ENCODE data around the gene TANGO2. TPM values are rescaled to one million over a fixed set of nuclear protein-coding genes. Genes with fewer than 3 reads are reported as not detected.

The TANGO2 gene
- total RNA-seq, 1 experiment from 2014 or later: 15.7 TPM

GRCh38 chr22:20087319-20088262, 66.7 kb downstream of the TANGO2 start:
- H3K36me3 ChIP-seq (replicated peaks; ENCODE audit: control insufficient read depth, insufficient read depth, low read length): peaks cover 64% of the 10 kb centered on the region
- no peak overlapping the region for H3K4me3 ChIP-seq (ENCODE audit: insufficient read depth, low read depth, low read length)
- no peaks in the 10 kb centered on the region for H3K27me3 ChIP-seq (ENCODE audit: control insufficient read depth, insufficient read depth, low read length)
- DNase-seq: no peak

- Histone ChIP-seq H3K4me3 (ENCODE audit: insufficient read depth, low read depth, low read length) (no peak overlapping the region), H3K36me3 (replicated peaks; ENCODE audit: control insufficient read depth, insufficient read depth, low read length) (peaks cover 66% of the 10 kb centered on the region), H3K27me3 (ENCODE audit: control insufficient read depth, insufficient read depth, low read length) (no peaks in the 10 kb centered on the region)
- no peak for DNase-seq
Observed at GRCh38 chr22:20088263-20088648, 67.3 kb downstream of the TANGO2 start.

- no peaks in the 10 kb centered on the region for H3K27me3 ChIP-seq (ENCODE audit: control insufficient read depth, insufficient read depth, low read length)
- no peak overlapping the region for H3K4me3 ChIP-seq (ENCODE audit: insufficient read depth, low read depth, low read length)
- peaks cover 78% of the 10 kb centered on the region for H3K36me3 ChIP-seq (replicated peaks; ENCODE audit: control insufficient read depth, insufficient read depth, low read length)
- DNase-seq: no peak
Observed at GRCh38 chr22:20089226-20089976, 68.5 kb downstream of the TANGO2 start.

GRCh38 chr22:20089977-20090729, 69.2 kb downstream of the TANGO2 start:
- Histone ChIP-seq H3K4me3 (ENCODE audit: insufficient read depth, low read depth, low read length) (no peak overlapping the region), H3K36me3 (replicated peaks; ENCODE audit: control insufficient read depth, insufficient read depth, low read length) (peaks cover 84% of the 10 kb centered on the region), H3K27me3 (ENCODE audit: control insufficient read depth, insufficient read depth, low read length) (no peaks in the 10 kb centered on the region)
- no peak for DNase-seq

GRCh38 chr22:20090730-20091240, 69.9 kb downstream of the TANGO2 start:
- Histone ChIP-seq H3K36me3 (replicated peaks; ENCODE audit: control insufficient read depth, insufficient read depth, low read length) (peaks cover 86% of the 10 kb centered on the region), H3K27me3 (ENCODE audit: control insufficient read depth, insufficient read depth, low read length) (no peaks in the 10 kb centered on the region), H3K4me3 (ENCODE audit: insufficient read depth, low read depth, low read length) (no peak overlapping the region)
- DNase-seq: no peak

DNA sequence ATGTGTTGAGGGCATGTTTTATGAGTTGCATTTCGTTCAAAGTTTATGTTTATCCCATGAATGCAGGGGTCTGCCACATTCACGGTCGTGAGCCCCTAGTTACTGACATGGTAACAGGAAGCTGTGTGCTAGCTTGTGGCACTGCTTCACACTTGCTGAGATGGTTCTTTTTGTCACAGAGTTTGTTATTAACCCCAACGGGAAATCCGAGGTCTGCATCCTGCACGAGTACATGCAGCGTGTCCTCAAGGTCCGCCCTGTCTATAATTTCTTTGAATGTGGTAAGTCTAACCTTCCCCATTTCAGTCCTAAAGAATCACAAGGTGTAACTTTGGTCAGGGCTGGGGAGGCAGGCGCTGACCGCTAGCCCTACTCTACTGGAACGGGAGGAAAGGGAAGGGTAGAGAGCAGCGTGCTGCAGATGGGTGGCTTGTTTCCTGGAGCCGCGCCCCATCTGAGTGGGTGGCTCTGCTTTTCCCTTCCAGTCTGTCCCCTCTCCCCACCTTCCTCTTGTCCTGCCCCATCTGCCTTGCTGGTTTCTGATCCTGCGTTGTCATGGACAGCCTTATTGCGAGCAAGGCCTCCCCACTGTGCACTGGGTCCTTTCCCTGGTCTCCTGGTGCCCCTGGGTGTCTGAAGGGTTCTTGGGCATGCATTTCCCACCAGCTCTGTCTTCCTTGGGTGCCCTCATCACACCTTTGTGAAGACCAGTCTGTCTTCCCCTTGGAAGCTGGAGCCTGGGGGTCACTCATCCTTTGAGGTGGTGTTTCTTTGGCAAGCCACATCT, 71.0 kb downstream of the TANGO2 start:
- DNase-seq: no peak
- H3K4me3 ChIP-seq (ENCODE audit: insufficient read depth, low read depth, low read length): no peak overlapping the region
- peaks cover 84% of the 10 kb centered on the region for H3K36me3 ChIP-seq (replicated peaks; ENCODE audit: control insufficient read depth, insufficient read depth, low read length)
- H3K27me3 ChIP-seq (ENCODE audit: control insufficient read depth, insufficient read depth, low read length): no peaks in the 10 kb centered on the region

DNA sequence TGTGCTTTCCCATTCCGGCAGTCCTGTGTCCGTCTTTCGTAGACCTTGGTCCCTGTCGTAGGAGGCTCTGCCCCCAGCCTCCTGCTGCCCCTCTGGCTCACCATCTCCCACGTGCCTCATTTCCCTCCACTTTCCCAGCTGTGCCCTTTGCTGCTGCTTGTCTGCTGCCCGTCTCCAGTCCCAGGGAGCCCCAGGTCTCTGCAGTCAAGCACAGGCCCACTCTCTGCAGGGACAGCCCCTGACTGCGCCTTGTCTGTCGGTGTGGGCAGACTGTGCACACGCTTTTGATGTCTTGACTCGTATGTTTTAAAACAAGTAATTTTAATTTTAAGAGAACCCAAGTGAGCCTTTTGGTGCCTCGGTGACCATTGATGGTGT, 71.6 kb downstream of the TANGO2 start:
- peaks cover 79% of the 10 kb centered on the region for H3K36me3 ChIP-seq (replicated peaks; ENCODE audit: control insufficient read depth, insufficient read depth, low read length)
- H3K27me3 ChIP-seq (ENCODE audit: control insufficient read depth, insufficient read depth, low read length): no peaks in the 10 kb centered on the region
- H3K4me3 ChIP-seq (ENCODE audit: insufficient read depth, low read depth, low read length): no peak overlapping the region
- no peak for DNase-seq

DNA sequence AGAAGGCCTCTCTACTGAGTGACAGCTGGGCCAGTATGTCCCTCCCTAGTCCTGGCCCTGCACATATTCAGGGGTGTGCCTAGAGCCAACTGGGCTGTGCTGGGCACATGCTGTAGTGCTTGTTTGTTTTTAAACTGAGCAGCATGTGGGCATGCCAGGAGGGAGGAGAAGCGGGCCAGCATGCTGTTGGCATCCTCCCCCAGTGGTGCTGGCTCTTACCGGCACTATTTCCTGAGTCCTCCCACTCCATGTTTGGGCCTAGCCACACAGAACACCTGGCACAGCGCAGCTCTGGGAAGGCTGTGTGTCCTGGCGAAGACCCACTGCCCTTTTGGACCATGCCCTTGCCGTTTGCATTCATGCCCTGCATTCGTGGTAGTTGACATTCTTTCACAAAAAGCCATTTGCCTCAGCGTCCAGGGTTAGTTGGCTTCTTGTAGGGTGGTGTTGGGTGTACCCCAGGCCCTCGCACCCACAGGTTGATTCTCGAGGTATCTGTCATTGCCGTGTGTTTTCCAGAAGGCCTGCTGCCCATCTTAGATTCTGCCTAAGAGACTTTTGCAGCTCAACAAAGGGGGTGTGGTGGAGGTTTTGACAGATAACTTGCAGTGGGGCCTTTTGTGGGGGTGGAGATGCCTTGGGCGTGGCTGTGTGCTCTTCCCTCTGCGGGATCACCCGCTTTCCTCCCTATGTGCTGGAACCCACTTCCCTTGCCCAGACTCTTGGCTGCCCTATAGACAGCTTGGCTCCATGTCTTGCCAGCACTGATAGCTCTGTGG, 72.7 kb downstream of the TANGO2 start:
- no peak overlapping the region for H3K4me3 ChIP-seq (ENCODE audit: insufficient read depth, low read depth, low read length)
- H3K36me3 ChIP-seq (replicated peaks; ENCODE audit: control insufficient read depth, insufficient read depth, low read length): peaks cover 71% of the 10 kb centered on the region
- DNase-seq: no peak
- H3K27me3 ChIP-seq (ENCODE audit: control insufficient read depth, insufficient read depth, low read length): no peaks in the 10 kb centered on the region

GRCh38 chr22:20094197-20094807, 73.4 kb downstream of the TANGO2 start:
- Histone ChIP-seq H3K27me3 (ENCODE audit: control insufficient read depth, insufficient read depth, low read length) (no peaks in the 10 kb centered on the region), H3K36me3 (replicated peaks; ENCODE audit: control insufficient read depth, insufficient read depth, low read length) (peaks cover 69% of the 10 kb centered on the region), H3K4me3 (ENCODE audit: insufficient read depth, low read depth, low read length) (no peak overlapping the region)
- DNase-seq: no peak

DNA sequence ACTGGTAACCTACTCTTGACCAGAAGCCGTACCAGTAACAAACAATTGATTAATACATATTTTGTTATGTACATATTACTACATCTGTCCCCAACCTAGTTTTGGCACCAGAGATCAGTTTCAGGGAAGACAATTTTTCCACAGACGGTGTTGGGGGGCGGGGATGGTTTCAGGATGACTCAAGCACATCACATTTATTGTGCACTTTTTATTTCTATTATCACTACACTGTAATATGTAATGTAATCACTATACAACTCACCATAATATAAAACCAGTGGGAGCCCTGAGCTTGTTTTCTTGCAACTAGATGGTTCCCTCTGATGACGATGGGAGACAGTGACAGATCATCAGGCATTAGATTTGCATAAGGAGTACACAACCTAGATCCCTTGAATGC, 74.6 kb downstream of the TANGO2 start:
- DNase-seq: no peak
- H3K36me3 ChIP-seq (replicated peaks; ENCODE audit: control insufficient read depth, insufficient read depth, low read length): peaks cover 65% of the 10 kb centered on the region
- H3K4me3 ChIP-seq (ENCODE audit: insufficient read depth, low read depth, low read length): no peak overlapping the region
- no peaks in the 10 kb centered on the region for H3K27me3 ChIP-seq (ENCODE audit: control insufficient read depth, insufficient read depth, low read length)

- H3K27me3 ChIP-seq (ENCODE audit: control insufficient read depth, insufficient read depth, low read length): no peaks in the 10 kb centered on the region
Observed at GRCh38 chr22:20096574-20097420, 75.9 kb downstream of the TANGO2 start.

DNA sequence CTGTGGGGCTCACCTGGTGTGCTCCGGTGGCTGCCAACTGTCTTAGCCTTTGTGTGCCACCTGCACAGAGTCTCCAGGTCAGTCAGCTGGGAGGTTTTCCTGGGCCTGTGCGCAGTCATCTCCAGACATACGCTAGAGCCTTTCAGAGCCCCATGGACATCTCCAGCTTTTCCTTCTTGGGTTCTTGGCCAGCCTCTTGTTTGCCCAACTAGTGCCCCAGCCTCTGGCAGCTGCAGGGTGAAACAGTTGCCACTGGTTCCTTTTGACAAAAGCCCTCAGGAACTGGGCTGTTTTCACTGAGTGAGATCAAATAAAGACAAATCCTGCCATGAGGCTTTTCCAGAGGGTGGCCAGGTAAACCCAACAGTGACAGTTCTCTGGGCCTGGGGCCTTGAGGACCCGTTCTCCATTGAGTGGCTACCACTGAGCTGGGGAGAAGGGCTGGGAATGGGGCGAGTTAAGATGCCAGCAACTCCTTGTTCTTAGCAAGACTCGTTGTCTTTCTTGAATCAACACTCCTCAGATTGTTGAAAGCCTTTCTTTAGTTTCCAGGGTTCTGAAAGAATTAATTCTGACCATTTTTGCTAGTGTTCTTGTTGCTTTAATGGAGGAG, 78.3 kb downstream of the TANGO2 start:
- H3K27me3 ChIP-seq (ENCODE audit: control insufficient read depth, insufficient read depth, low read length): no peaks in the 10 kb centered on the region
- no peak for DNase-seq
- no peak overlapping the region for H3K4me3 ChIP-seq (ENCODE audit: insufficient read depth, low read depth, low read length)
- peaks cover 43% of the 10 kb centered on the region for H3K36me3 ChIP-seq (replicated peaks; ENCODE audit: control insufficient read depth, insufficient read depth, low read length)

More at GRCh38 chr22:20096574-20097420, 75.9 kb downstream of the TANGO2 start:
- Histone ChIP-seq H3K36me3 (replicated peaks; ENCODE audit: control insufficient read depth, insufficient read depth, low read length) (peaks cover 55% of the 10 kb centered on the region), H3K4me3 (ENCODE audit: insufficient read depth, low read depth, low read length) (no peak overlapping the region)
- no peak for DNase-seq

All from H7 (cell line).